Measurements from ENCODE around the gene FGFRL1. TPM values are rescaled to one million over a fixed set of nuclear protein-coding genes. Genes with fewer than 3 reads are reported as not detected.

FGFRL1 gene
- total and polyA plus RNA-seq, 4 donors = 13.4 to 31.1 (median 15.2) TPM

DNA sequence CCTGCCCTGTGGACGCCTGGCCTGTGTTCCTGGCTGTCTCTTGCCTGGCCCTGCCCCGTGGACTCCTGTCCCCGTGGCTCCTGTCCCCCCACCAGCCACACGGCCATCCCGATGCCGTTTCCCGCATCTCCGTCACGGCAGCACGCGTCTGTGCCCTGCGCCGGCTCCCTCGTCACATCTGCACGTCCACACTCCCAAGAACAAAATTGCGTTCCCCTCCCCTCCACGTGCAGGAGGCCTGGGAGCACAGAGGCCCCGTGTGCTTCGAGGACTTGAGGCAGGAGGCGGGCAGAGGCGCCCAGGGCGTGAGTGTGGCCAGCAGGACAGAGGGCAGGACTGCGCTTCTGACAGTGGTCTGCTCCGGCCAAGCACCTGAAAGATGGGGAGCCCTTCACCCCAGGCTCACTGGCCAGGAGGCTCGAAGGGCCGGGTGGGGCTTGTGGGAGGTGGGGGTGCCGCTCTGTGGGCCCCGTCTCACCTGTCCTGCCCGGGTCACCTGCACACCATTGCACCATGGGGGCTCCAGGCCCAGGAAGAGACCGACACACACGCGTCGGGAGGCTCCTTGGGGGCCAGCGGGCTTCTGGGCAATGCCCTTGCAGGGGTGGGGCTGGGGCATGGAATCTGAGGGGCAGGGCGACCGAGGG is 17.3 kb downstream of the FGFRL1 start:
- no peak for TF ChIP-seq CTCF (IDR thresholded peaks at IDR 0.05; ENCODE audit: control extremely low read depth, extremely low read depth)
- Histone ChIP-seq H3K9ac (ENCODE audit: insufficient read depth in 1 of 2, low read length in 2 of 2) (no peak overlapping the region), H3K27me3 (ENCODE audit: control insufficient read depth in 3 of 3, insufficient read depth in 3 of 3, low read length in 2 of 3) (no peaks in the 10 kb centered on the region), H3K4me3 (no peak overlapping the region), H3K27ac (ENCODE audit: low read depth in 1 of 2, low read length in 1 of 2) (no peak overlapping the region), H3K4me1 (ENCODE audit: control insufficient read depth in 5 of 5, insufficient read depth in 5 of 5, low read length in 5 of 5) (peaks cover 0 to 25% (median 3%) of the 10 kb centered on the region in 5 donors), H3K9me3 (ENCODE audit: control insufficient read depth in 4 of 4, insufficient read depth in 3 of 4, low read length in 3 of 4) (peaks cover 0 to 5% (median 0%) of the 10 kb centered on the region in 4 donors), H3K36me3 (ENCODE audit: control insufficient read depth in 4 of 4, insufficient read depth in 4 of 4, low read length in 4 of 4) (peaks cover 0 to 18% (median 12%) of the 10 kb centered on the region in 4 donors)
- ATAC-seq (ENCODE audit: insufficient read depth, low FRiP score) (no peak), DNase-seq (no peak)
- 77 to 85% methylated on average over 33 to 36 of the region's 36 CpGs for WGBS, 2 donors

GRCh38 chr4:1029529-1029928 is 18.1 kb downstream of the FGFRL1 start:
- Histone ChIP-seq H3K27ac (ENCODE audit: low read depth in 1 of 2, low read length in 1 of 2) (no peak overlapping the region), H3K27me3 (ENCODE audit: control insufficient read depth in 3 of 3, insufficient read depth in 3 of 3, low read length in 2 of 3) (no peaks in the 10 kb centered on the region), H3K36me3 (ENCODE audit: control insufficient read depth in 4 of 4, insufficient read depth in 4 of 4, low read length in 4 of 4) (peaks cover 0 to 15% (median 10%) of the 10 kb centered on the region in 4 donors), H3K4me1 (ENCODE audit: control insufficient read depth in 5 of 5, insufficient read depth in 5 of 5, low read length in 5 of 5) (peaks cover 0 to 34% (median 3%) of the 10 kb centered on the region in 5 donors), H3K4me3 (no peak overlapping the region), H3K9ac (ENCODE audit: insufficient read depth in 1 of 2, low read length in 2 of 2) (no peak overlapping the region), H3K9me3 (ENCODE audit: control insufficient read depth in 4 of 4, insufficient read depth in 3 of 4, low read length in 3 of 4) (peaks cover 0 to 5% (median 0%) of the 10 kb centered on the region in 4 donors)
- DNase-seq (no peak), ATAC-seq (ENCODE audit: insufficient read depth, low FRiP score) (no peak)
- TF ChIP-seq CTCF (IDR thresholded peaks at IDR 0.05; ENCODE audit: control extremely low read depth, extremely low read depth) = no peak
- 54 to 70% methylated on average over 17 of the region's 17 CpGs for WGBS, 2 donors

DNA sequence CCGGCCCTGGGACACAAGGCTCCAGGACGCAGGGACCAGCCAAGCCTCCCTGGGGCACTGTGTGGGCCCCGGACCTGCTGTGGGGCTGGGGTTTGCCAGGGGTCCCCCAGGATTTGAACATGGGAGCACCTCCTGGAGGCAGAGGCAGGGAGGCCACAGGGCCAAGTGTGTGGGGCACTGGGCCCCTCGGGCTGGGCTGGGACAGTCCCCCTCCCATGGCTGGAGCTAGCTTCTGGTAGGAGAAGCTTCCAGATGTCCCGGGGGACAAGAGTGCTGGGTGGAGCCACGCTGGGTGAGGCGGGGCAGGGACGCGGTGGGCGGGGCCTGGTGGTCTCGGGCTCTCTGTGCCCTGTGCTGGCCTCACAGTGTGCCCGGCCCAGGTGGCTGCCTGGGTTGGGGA is 18.6 kb downstream of the FGFRL1 start:
- 63 to 81% methylated on average over 10 to 12 of the region's 12 CpGs for WGBS, 2 donors
- peaks cover 0 to 35% (median 3%) of the 10 kb centered on the region in 5 donors for H3K4me1 ChIP-seq (ENCODE audit: control insufficient read depth in 5 of 5, insufficient read depth in 5 of 5, low read length in 5 of 5)
- H3K27me3 ChIP-seq (ENCODE audit: control insufficient read depth in 3 of 3, insufficient read depth in 3 of 3, low read length in 2 of 3) = no peaks in the 10 kb centered on the region
- peaks cover 0 to 10% (median 7%) of the 10 kb centered on the region in 4 donors for H3K36me3 ChIP-seq (ENCODE audit: control insufficient read depth in 4 of 4, insufficient read depth in 4 of 4, low read length in 4 of 4)
- H3K27ac ChIP-seq (ENCODE audit: low read depth in 1 of 2, low read length in 1 of 2) = no peak overlapping the region
- TF ChIP-seq CTCF (IDR thresholded peaks at IDR 0.05; ENCODE audit: control extremely low read depth, extremely low read depth) = no peak
- H3K4me3 ChIP-seq = no peak overlapping the region
- peaks cover 0 to 5% (median 0%) of the 10 kb centered on the region in 4 donors for H3K9me3 ChIP-seq (ENCODE audit: control insufficient read depth in 4 of 4, insufficient read depth in 3 of 4, low read length in 3 of 4)
- DNase-seq (no peak), ATAC-seq (ENCODE audit: insufficient read depth, low FRiP score) (no peak)
- H3K9ac ChIP-seq (ENCODE audit: insufficient read depth in 1 of 2, low read length in 2 of 2) = no peak overlapping the region
